GM21786 (cell line): ENCODE data around the gene FBL.

Experiments used
- ATAC-seq: cut with Tn5 transposase; IDR thresholded peaks from one replicate; pipeline ENCODE4 v1.9.1; 2021; ENCODE audit not compliant: unreplicated experiment

The FBL gene

GRCh38 chr19:39796000-39796498 lies 50.1 kb downstream of the FBL start:
- no peak for ATAC-seq

GRCh38 chr19:39795001-39795400 lies 51.2 kb downstream of the FBL start:
- ATAC-seq = no peak

- peak; percentile 58 for ATAC-seq
These were observed 53.1 kb downstream of the FBL start for GRCh38 chr19:39792999-39793546.

GRCh38 chr19:39788244-39788643 lies 57.9 kb downstream of the FBL start:
- no peak for ATAC-seq
